Measurements from ENCODE around the gene MICU2.

- TF ChIP-seq CTCF (conservative IDR thresholded peaks at IDR 0.05; ENCODE audit: low read depth, low read length) (no peak), RAD21 (IDR thresholded peaks at IDR 0.05; ENCODE audit: low read length) (no peak), POLR2A (IDR thresholded peaks at IDR 0.05; ENCODE audit: low read depth, low read length) (no peak), BHLHE40 (IDR thresholded peaks at IDR 0.05; ENCODE audit: low read depth, low read length) (no peak), MAZ (IDR thresholded peaks at IDR 0.05; ENCODE audit: borderline replicate concordance, low read depth, low read length) (no peak), SMC3 (IDR thresholded peaks at IDR 0.05; ENCODE audit: low read depth, low read length) (no peak), RFX5 (IDR thresholded peaks at IDR 0.05; ENCODE audit: low read depth, low read length) (no peak), FOS (IDR thresholded peaks at IDR 0.05; ENCODE audit: low read depth, low read length) (no peak), MXI1 (IDR thresholded peaks at IDR 0.05; ENCODE audit: borderline replicate concordance, low read depth, low read length) (no peak), CHD1 (IDR thresholded peaks at IDR 0.05; ENCODE audit: low read depth, low read length) (no peak), MAFK (IDR thresholded peaks at IDR 0.05; ENCODE audit: low read depth, low read length) (no peak)
- TF ChIP-seq, protein P1, sequence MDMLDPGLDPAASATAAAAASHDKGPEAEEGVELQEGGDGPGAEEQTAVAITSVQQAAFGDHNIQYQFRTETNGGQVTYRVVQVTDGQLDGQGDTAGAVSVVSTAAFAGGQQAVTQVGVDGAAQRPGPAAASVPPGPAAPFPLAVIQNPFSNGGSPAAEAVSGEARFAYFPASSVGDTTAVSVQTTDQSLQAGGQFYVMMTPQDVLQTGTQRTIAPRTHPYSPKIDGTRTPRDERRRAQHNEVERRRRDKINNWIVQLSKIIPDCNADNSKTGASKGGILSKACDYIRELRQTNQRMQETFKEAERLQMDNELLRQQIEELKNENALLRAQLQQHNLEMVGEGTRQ (IDR thresholded peaks at IDR 0.05; ENCODE audit: low read depth, low read length): no peak
- TF ChIP-seq, protein P2, sequence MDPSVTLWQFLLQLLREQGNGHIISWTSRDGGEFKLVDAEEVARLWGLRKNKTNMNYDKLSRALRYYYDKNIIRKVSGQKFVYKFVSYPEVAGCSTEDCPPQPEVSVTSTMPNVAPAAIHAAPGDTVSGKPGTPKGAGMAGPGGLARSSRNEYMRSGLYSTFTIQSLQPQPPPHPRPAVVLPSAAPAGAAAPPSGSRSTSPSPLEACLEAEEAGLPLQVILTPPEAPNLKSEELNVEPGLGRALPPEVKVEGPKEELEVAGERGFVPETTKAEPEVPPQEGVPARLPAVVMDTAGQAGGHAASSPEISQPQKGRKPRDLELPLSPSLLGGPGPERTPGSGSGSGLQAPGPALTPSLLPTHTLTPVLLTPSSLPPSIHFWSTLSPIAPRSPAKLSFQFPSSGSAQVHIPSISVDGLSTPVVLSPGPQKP (IDR thresholded peaks at IDR 0.05; ENCODE audit: borderline replicate concordance, low read depth, low read length): no peak
Measured at GRCh38 chr13:21550918-21551317, 53.1 kb downstream of the MICU2 start.

Measured in IMR-90 (cell line).